Measurements from ENCODE around the gene GPNMB.
"Not testable (repeated sequence)": the region's sequence is repeated elsewhere in the genome, so short reads cannot be mapped to it uniquely, and the experiment has no call there.

Gene GPNMB

GRCh38 chr7:23246555-23246954, at the start of gene GPNMB:
Gene GPNMB (plus strand): TSS chr7:23246775. CDS start chr7:23246858, 83 bp downstream.
- peak within 1 kb of the TSS; percentile 67 for H3K4me3 ChIP-seq (ENCODE audit: low read length)
- peak; percentile 98 for DNase-seq (ENCODE audit: low read depth)
- no peak for TF ChIP-seq CTCF (conservative IDR thresholded peaks at IDR 0.05; ENCODE audit: low read length)

- H3K4me3 ChIP-seq (ENCODE audit: low read length); DNase-seq (ENCODE audit: low read depth): not testable (repeated sequence)
These were observed 48.8 kb upstream of the GPNMB start for GRCh38 chr7:23197745-23198144.

GRCh38 chr7:23200331-23200730, 46.2 kb upstream of the GPNMB start:
- no peak for DNase-seq (ENCODE audit: low read depth)
- TF ChIP-seq CTCF (conservative IDR thresholded peaks at IDR 0.05; ENCODE audit: low read length): no peak

GRCh38 chr7:23204241-23204640, 42.3 kb upstream of the GPNMB start:
- H3K4me3 ChIP-seq (ENCODE audit: low read length): no peak overlapping the region
- no peak for DNase-seq (ENCODE audit: low read depth)
- no peak for TF ChIP-seq CTCF (conservative IDR thresholded peaks at IDR 0.05; ENCODE audit: low read length)

More at GRCh38 chr7:23200331-23200730, 46.2 kb upstream of the GPNMB start:
- H3K4me3 ChIP-seq (ENCODE audit: low read length): no peak overlapping the region

- H3K4me3 ChIP-seq (ENCODE audit: low read length): no peak overlapping the region
- TF ChIP-seq CTCF (conservative IDR thresholded peaks at IDR 0.05; ENCODE audit: low read length): no peak
- no peak for DNase-seq (ENCODE audit: low read depth)
These were observed 41.0 kb upstream of the GPNMB start for GRCh38 chr7:23205577-23205908.

- peak; percentile 3 for DNase-seq (ENCODE audit: low read depth)
- H3K4me3 ChIP-seq (ENCODE audit: low read length): no peak overlapping the region
- TF ChIP-seq CTCF (conservative IDR thresholded peaks at IDR 0.05; ENCODE audit: low read length): no peak
These were observed 40.4 kb upstream of the GPNMB start for GRCh38 chr7:23205909-23206767.

GRCh38 chr7:23207021-23207420, 39.6 kb upstream of the GPNMB start:
- no peak for TF ChIP-seq CTCF (conservative IDR thresholded peaks at IDR 0.05; ENCODE audit: low read length)
- no peak for DNase-seq (ENCODE audit: low read depth)
- no peak overlapping the region for H3K4me3 ChIP-seq (ENCODE audit: low read length)
